Left colon (tissue), 2 donors: ENCODE results near the gene SLC5A12. TPM values are rescaled to one million over a fixed set of nuclear protein-coding genes. Genes with fewer than 3 reads are reported as not detected.

Experiments used
- ATAC-seq: fragments of 200-7000 bp; cut with Tn5 transposase; one replicate; pipeline ENCODE4 v1.9.1; 2020; ENCODE audit warnings: mild to moderate bottlenecking, moderate library complexity
- DNase-seq, 2 donors: peaks; one replicate each; pipeline ENCODE4 v3.0.0-alpha.2; 2020
- intact Hi-C, 2 donors: fragments of 100-400 bp; cut with DNase I in 1 of 2; cut with micrococcal nuclease in 1 of 2; formaldehyde crosslinking; loops; one replicate each; pipeline versions ENCODE4 v1.11.2 to v1.14.0; 2022; cut with DNase I, micrococcal nuclease
- total RNA-seq, 2 donors: library from RNA; stranded (reverse); fragmentation: NEBNext Ultra II Directional; extraction: Animal tissue kit (Norgen Biotek cat#: 25700); gene quantifications; one replicate each; pipeline ENCODE4 v1.2.1, GENCODE V29; 2021
- donor health status: DM: no; HTN: no; CAD: no.
- donor health status: DM: yes; HTN: yes; CAD: no.

SLC5A12 gene
- total RNA-seq, 2 donors from 2014 or later, result 0.82 to 1.1 TPM

DNA sequence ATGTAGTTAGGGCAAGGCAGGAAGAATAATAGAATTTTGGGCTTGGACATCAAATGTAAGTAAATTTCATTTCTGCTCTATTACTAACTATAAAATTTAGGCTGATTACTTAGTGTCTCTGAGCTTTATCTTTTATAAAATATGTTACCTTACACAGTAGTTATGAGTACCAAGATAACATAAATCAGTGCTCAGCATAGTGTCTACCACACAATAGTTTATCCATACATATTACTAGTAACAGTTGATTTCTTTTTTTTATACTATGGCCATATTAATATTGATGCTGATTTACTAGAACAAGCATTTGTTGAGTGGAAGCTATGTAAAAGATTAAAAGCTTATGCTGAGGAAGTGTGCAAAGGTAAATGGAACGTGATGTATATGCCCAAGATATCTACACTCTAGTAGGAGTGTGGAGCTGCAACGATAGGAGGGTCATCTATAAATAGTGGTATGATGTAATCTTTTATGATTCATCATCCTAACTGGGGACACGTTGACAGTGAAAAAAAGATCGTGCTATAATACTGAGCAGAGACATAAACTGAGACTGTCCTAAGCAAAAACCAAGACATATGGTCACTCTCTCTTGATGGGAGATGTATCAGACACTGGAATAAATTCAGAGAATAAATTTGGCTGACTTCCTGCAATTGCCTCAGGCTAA lies 8.7 kb upstream of the SLC5A12 start:
- DNase-seq, result no peak
- ATAC-seq, result peak; percentile 90
- intact Hi-C loops, result no loop called here

DNA sequence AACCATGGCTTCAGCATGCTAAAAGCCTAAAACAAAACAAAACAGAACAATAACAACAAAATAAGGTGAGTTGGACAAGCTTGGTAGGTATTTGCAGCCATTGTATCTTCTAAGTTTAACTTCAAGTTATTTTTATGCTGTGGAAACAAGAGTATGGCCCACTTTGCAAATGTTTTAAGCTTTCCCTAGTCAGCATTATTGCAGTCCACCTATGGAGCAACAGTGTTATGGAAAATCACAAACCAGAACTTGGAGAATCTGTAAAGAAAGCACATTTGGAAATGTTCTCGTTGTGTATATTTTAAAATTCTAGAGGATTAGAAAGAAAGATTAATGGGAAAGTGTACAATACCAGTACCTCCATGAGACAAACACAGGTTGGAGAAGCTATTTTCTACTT lies 7.4 kb upstream of the SLC5A12 start:
- intact Hi-C loops, result no loop called here

GRCh38 chr11:26726960-26727359 lies 5.1 kb upstream of the SLC5A12 start:
- DNase-seq, result no peak
- intact Hi-C loops, result no loop called here
- ATAC-seq, result no peak

More for the DNA sequence above, 7.4 kb upstream of the SLC5A12 start:
- ATAC-seq (no peak), DNase-seq (no peak)

- ATAC-seq, result peak; percentile 40
- intact Hi-C loops, result no loop called here
- DNase-seq, result no peak
These were observed 1.9 kb downstream of the SLC5A12 start for GRCh38 chr11:26719998-26720397.

GRCh38 chr11:26719289-26719973 lies 2.4 kb downstream of the SLC5A12 start:
- intact Hi-C loops, result no loop called here
- ATAC-seq (no peak), DNase-seq (no peak)

DNA sequence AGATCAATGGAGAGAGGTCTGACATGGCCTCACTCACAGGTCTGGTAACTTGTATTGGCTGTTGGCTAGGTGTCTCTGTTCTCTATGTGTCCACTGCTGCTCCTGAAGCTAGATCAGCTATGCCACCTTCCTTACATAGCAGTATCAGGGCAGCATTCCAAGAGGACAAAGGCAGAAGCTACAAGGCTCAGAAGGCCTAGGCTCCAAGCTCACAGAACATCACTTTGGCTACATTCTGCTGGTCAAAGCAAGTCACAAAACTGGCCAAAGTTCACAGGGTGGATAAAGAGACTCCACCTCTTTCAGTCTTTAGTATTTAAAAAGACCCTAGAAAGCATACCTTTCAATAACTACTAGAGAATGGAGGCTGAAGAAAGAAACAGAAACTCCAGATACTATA lies 4.1 kb downstream of the SLC5A12 start:
- DNase-seq (no peak), ATAC-seq (peak; percentile 71)
- intact Hi-C loops, result no loop called here

- no peak for DNase-seq
- ATAC-seq, result peak; percentile 58
These were observed 6.7 kb downstream of the SLC5A12 start for GRCh38 chr11:26715133-26715532.

GRCh38 chr11:26712497-26712896 lies 9.4 kb downstream of the SLC5A12 start:
- no peak for DNase-seq
- intact Hi-C loops, result no loop called here
- peak; percentile 19 for ATAC-seq

More at GRCh38 chr11:26715133-26715532, 6.7 kb downstream of the SLC5A12 start:
- intact Hi-C loops, result no loop called here

- DNase-seq (no peak), ATAC-seq (peak; percentile 84)
- intact Hi-C loops, result no loop called here
These were observed 11.4 kb downstream of the SLC5A12 start for GRCh38 chr11:26710489-26710888.

DNA sequence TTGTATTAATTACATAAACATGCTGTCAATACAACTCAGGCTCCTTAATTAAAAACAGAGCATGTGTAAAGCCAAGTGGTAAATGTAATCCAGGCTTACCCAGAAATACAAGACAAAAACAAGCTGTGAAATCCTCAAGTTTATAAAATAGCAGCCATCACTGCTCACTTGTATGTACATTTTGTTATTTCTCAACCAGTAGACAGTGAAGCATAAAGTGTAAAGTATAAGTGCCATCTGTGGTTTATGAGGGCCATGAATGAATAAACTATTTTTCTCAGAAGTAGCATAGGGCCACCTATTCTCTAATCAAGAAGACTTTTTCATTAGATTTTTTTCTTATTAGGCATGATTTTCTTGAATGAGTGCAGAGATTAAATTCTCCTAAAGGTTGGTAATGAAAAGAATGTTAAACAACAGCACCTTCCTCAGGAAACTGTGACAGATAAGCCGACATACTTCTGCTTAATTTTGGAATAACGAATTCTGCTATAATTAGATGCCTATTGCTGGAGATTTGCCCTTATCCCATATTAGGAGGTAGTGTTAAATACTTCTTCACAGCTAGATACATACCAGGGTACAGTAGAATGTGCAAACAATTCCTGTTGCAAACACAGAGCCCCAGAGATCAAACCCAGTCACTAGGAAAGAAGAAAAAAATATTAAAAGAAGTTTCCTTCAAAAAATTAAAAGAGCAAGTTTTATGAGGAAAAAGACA lies 13.0 kb downstream of the SLC5A12 start:
- no peak for DNase-seq
- no peak for ATAC-seq
- intact Hi-C loops, result no loop called here

DNA sequence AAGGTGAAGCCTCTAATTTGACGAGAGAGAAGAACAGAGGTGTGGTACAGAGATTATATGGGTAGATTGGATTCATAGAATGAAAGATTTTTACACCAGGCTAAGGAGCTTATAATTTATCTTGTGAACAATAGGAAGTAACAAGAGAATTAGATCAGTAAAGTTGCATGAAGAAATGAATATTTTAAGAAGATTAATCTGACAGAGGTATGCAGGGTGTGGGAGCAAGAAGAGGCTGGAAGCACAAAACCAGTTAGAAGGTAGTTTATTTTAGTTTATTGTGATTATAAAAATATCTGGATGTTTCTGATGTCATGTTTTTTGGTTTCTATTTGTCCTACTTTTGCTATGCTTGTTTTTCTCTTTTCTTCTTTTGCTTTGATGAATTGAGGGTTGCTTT lies 15.7 kb downstream of the SLC5A12 start:
- ATAC-seq (no peak), DNase-seq (no peak)
- intact Hi-C loops, result no loop called here

- DNase-seq (peak in 1 of 2 donors; percentile 43), ATAC-seq (peak; percentile 95)
- intact Hi-C loops, result no loop called here
These were observed 17.6 kb downstream of the SLC5A12 start for GRCh38 chr11:26704249-26704648.

DNA sequence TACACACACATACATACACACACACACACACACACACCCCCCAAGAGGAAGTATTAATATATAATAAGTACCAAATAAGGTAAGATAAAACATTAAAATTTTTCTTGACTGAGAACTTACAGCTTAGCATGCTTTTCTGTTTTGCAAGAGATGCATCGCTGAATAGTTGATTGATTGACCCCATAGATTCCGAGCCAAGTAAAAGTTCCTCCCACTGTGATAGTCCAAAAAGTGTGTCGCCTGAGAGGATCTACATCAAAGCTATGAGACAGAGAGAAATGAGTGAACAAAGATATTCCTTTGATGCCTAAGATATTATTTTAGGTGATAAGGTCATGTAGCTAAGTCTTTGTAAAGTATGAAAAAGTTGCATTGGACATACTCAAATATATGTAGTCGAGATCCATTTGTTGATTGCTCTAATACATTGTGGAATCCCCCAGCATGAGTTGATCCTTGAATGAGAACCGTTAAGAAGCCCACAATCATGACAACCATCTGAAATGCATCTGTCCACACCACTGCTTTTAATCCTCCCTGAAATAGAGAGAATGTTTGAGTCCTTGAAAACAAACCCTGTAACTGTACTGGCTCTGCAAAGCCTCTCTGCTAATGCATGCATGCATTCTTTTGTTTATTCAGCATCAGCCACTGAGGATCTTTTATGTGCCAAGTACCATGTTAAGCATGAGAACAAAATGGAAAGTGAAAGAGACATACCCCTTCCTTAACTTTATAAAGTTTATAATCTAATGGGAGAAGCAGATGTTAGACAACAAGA lies 18.3 kb downstream of the SLC5A12 start:
- DNase-seq (no peak), ATAC-seq (peak; percentile 59)
- intact Hi-C loops, result no loop called here

DNA sequence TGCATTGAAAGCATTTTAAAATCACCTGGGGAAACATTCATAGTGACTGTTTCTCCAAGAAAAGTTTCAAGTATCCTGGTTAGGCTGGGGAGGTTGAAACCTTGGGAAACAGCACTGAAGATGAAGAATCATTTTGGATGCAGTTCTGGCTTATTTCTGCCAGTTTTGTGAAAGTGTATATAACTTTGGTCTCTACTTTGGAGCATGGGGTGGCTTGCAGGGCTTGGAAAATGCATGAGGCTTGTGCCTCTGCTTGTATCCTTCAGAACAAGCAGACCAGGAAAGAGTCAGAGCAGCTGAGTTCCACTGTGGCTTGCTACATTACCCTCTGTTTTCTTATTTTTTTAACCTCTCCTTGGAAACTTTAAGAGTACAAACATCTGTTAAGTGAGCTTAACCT lies 19.5 kb downstream of the SLC5A12 start:
- DNase-seq, result no peak
- intact Hi-C loops, result no loop called here

DNA sequence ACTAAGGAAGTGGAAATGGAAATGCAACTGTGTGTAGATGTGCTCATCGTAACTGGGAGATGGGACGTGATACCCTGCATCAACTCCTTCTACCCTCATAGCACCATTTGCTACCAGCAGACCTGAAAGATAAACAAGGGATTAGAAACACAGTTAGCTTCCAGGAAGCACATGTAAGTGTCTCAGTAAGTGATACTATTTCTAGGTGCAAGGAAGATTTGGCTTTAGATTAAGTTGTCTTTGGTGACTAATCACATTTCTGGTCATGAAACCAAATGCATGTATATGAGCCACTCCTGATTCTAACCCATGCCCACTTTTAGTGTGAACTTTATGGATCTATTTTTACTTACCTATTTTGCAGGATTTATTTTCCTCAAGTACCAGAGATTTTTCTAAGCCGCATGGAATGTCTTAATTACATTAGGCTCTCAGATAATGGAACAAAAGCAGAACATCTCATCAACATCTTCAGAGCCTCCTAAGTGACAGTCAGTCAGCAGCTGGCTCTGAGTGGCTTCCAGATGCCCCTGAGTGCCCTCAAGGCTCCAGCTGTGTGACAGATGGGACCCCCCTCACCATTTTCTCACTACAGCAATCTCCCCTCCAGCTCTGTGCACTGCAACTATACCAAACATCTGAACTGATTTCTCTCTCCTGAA lies 21.2 kb downstream of the SLC5A12 start:
- DNase-seq (no peak), ATAC-seq (no peak)
- intact Hi-C loops, result no loop called here

More for the DNA sequence above, 19.5 kb downstream of the SLC5A12 start:
- ATAC-seq, result no peak

GRCh38 chr11:26698224-26698623 lies 23.6 kb downstream of the SLC5A12 start:
- DNase-seq (peak; percentile 47 to 68), ATAC-seq (peak; percentile 83)
- intact Hi-C loops, result no loop called here

DNA sequence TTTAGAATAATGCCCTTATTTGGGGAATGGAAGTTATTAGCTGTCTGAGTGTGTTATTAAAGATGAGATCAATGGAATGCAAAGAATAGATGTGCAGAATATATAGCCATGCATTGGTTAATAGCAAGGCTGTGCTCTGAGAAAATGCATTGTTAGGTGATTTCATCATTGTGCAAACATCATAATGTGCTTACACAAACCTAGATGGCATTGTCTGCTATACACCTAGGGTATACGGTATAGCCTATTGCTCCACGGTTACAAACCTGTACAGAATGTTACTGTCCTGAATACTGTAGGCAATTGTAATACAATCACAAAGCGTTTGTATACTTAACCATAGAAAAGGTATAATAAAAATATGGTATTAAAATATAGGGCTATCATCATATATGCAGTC lies 25.5 kb downstream of the SLC5A12 start:
- intact Hi-C loops, result no loop called here
- DNase-seq (no peak), ATAC-seq (peak; percentile 89)

- DNase-seq (no peak), ATAC-seq (no peak)
- intact Hi-C loops, result no loop called here
These were observed 33.2 kb downstream of the SLC5A12 start for GRCh38 chr11:26688701-26689100.

GRCh38 chr11:26687351-26687750 lies 34.5 kb downstream of the SLC5A12 start:
- intact Hi-C loops, result no loop called here
- DNase-seq (no peak), ATAC-seq (no peak)
